Measurements from ENCODE around the gene MRTFA. TPM values are rescaled to one million over a fixed set of nuclear protein-coding genes. Genes with fewer than 3 reads are reported as not detected.

Gene MRTFA
- total and polyA plus RNA-seq, 2 of the 13 experiments (the other 11 are each of a cell fraction or from before 2014, with no cell fraction given): 2.4 to 8.2 TPM

DNA sequence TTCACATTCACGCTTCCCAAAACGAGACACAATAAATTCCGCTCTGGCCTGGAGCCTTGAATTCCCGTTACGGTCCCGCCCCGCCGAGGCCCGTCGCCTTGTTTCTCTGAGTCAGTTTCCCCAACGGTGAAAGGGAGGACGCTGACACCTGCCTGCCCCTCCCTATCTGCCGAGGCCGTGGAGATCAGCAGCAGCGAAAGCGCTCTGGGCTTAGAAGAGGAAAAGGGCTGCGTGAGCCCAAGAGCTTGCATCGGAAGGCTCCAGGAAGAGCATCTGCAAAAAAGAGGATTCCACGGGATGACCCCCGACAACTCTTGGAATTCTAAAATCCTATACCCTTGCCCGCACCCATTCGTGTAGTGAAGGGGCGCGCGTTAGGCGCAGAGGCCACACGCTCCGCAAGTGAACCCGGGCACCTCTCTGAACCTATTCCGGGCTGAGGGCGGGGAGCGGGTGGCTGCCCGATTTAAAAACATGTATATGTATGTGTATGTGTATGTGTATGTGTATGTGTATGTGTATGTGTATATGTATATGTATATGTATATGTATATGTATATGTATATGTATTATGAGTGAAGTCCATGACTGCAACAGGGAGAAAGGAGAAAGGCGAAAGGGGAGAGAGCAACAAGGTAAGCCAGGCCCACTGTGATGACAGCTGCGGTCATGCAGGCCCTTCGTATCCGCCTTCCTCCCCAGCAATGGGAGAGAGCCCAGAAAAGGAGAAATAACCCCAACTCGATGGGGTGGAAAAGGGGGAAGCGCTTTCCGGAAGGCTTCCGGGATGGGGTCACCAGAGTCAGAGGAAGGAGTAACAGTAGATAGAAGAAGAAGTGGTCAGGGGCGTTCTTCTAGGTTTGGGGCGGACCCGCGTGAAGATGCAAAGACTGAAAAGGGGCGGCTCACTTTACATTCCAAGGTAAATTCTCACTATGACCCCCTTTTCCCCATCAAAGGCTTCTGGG, 948 bp upstream of the MRTFA start (continued):
- TF ChIP-seq NONO (IDR thresholded peaks at IDR 0.05) (no peak), NONO (CRISPR knock-in tag; conservative IDR thresholded peaks at IDR 0.05) (no peak), ZSCAN12 (CRISPR knock-in tag; IDR thresholded peaks at IDR 0.05) (no peak), ZNF446 (CRISPR knock-in tag; IDR thresholded peaks at IDR 0.05) (no peak; the same call in 1 of the 2 replicates), AGO2 (optimal IDR thresholded peaks at IDR 0.05; ENCODE audit: low read depth, low read length) (no peak), FOXA3 (CRISPR knock-in tag; IDR thresholded peaks at IDR 0.05) (no peak), ZNF746 (CRISPR knock-in tag; IDR thresholded peaks at IDR 0.05) (peak; percentile 10; the same call in 1 of the 2 replicates), ZNF235 (CRISPR knock-in tag; IDR thresholded peaks at IDR 0.05; ENCODE audit: borderline replicate concordance) (no peak), SETDB1 (CRISPR knock-in tag; IDR thresholded peaks at IDR 0.05; ENCODE audit: borderline replicate concordance) (no peak), TAF1 (CRISPR knock-in tag; IDR thresholded peaks at IDR 0.05) (no peak), NRL (CRISPR knock-in tag; IDR thresholded peaks at IDR 0.05; ENCODE audit: borderline replicate concordance) (peak; percentile 32; the same call in 1 of the 2 replicates), ZNF501 (CRISPR knock-in tag; IDR thresholded peaks at IDR 0.05) (0 out of 2 replicates have a peak, but pooled peaks have one; percentile 1), FOXA1 (IDR thresholded peaks at IDR 0.05) (no peak), FOXA1 (CRISPR knock-in tag; IDR thresholded peaks at IDR 0.05) (no peak), KDM5B (CRISPR knock-in tag; IDR thresholded peaks at IDR 0.05; ENCODE audit: borderline replicate concordance) (0 out of 2 replicates have a peak, but pooled peaks have one; percentile 31)
- TF ChIP-seq, protein P1, sequence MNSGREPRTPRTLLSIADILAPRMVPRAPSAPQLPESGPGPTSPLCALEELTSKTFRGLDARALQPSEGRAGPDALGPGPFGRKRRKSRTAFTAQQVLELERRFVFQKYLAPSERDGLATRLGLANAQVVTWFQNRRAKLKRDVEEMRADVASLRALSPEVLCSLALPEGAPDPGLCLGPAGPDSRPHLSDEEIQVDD (CRISPR knock-in tag; IDR thresholded peaks at IDR 0.05; ENCODE audit: borderline replicate concordance): no peak
- TF ChIP-seq, protein P2, sequence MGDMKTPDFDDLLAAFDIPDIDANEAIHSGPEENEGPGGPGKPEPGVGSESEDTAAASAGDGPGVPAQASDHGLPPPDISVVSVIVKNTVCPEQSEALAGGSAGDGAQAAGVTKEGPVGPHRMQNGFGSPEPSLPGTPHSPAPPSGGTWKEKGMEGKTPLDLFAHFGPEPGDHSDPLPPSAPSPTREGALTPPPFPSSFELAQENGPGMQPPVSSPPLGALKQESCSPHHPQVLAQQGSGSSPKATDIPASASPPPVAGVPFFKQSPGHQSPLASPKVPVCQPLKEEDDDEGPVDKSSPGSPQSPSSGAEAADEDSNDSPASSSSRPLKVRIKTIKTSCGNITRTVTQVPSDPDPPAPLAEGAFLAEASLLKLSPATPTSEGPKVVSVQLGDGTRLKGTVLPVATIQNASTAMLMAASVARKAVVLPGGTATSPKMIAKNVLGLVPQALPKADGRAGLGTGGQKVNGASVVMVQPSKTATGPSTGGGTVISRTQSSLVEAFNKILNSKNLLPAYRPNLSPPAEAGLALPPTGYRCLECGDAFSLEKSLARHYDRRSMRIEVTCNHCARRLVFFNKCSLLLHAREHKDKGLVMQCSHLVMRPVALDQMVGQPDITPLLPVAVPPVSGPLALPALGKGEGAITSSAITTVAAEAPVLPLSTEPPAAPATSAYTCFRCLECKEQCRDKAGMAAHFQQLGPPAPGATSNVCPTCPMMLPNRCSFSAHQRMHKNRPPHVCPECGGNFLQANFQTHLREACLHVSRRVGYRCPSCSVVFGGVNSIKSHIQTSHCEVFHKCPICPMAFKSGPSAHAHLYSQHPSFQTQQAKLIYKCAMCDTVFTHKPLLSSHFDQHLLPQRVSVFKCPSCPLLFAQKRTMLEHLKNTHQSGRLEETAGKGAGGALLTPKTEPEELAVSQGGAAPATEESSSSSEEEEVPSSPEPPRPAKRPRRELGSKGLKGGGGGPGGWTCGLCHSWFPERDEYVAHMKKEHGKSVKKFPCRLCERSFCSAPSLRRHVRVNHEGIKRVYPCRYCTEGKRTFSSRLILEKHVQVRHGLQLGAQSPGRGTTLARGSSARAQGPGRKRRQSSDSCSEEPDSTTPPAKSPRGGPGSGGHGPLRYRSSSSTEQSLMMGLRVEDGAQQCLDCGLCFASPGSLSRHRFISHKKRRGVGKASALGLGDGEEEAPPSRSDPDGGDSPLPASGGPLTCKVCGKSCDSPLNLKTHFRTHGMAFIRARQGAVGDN (CRISPR knock-in tag; IDR thresholded peaks at IDR 0.05): peak; percentile 2; the same call in 1 of the 2 replicates
- TF ChIP-seq, protein P3, sequence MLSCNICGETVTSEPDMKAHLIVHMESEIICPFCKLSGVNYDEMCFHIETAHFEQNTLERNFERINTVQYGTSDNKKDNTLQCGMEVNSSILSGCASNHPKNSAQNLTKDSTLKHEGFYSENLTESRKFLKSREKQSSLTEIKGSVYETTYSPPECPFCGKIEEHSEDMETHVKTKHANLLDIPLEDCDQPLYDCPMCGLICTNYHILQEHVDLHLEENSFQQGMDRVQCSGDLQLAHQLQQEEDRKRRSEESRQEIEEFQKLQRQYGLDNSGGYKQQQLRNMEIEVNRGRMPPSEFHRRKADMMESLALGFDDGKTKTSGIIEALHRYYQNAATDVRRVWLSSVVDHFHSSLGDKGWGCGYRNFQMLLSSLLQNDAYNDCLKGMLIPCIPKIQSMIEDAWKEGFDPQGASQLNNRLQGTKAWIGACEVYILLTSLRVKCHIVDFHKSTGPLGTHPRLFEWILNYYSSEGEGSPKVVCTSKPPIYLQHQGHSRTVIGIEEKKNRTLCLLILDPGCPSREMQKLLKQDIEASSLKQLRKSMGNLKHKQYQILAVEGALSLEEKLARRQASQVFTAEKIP (CRISPR knock-in tag; IDR thresholded peaks at IDR 0.05; ENCODE audit: borderline replicate concordance): no peak
- TF ChIP-seq, protein P4, sequence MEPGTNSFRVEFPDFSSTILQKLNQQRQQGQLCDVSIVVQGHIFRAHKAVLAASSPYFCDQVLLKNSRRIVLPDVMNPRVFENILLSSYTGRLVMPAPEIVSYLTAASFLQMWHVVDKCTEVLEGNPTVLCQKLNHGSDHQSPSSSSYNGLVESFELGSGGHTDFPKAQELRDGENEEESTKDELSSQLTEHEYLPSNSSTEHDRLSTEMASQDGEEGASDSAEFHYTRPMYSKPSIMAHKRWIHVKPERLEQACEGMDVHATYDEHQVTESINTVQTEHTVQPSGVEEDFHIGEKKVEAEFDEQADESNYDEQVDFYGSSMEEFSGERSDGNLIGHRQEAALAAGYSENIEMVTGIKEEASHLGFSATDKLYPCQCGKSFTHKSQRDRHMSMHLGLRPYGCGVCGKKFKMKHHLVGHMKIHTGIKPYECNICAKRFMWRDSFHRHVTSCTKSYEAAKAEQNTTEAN (CRISPR knock-in tag; conservative IDR thresholded peaks at IDR 0.05): no peak
- TF ChIP-seq, protein P5, sequence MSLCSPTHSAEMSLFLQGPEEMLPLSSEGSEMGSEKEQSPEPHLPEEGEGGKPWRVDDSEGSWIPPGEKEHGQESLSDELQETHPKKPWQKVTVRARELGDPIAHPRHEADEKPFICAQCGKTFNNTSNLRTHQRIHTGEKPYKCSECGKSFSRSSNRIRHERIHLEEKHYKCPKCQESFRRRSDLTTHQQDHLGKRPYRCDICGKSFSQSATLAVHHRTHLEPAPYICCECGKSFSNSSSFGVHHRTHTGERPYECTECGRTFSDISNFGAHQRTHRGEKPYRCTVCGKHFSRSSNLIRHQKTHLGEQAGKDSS (CRISPR knock-in tag; IDR thresholded peaks at IDR 0.05; ENCODE audit: borderline replicate concordance, low read depth): 0 out of 2 replicates have a peak, but pooled peaks have one; percentile 22

Measured in HepG2 (cell line).